NOMO-1 treated with DMSO at 0.1 percent for 48 hours (cell line): Measurements from ENCODE around the gene TMEM40.
A peak's percentile ranks its signal among the peaks of the same experiment; 100 is the strongest.
"Not testable (repeated sequence)": the region's sequence is repeated elsewhere in the genome, so short reads cannot be mapped to it uniquely, and the experiment has no call there.

ENCODE experiments used
- DNase-seq: peaks from one replicate; lab custom pipeline; 2025; ENCODE audit not compliant: unreplicated experiment; lab: John Stamatoyannopoulos, UW

Gene TMEM40

GRCh38 chr3:12719984-12720898, 38.8 kb downstream of the TMEM40 start:
- peak; percentile 94 for DNase-seq

- DNase-seq, result no peak
Observed at GRCh38 chr3:12719541-12719940, 39.5 kb downstream of the TMEM40 start.

- peak; percentile 12 for DNase-seq
Observed at GRCh38 chr3:12716605-12717151, 42.4 kb downstream of the TMEM40 start.

- no peak for DNase-seq
Observed at GRCh38 chr3:12714278-12714677, 44.8 kb downstream of the TMEM40 start.

- DNase-seq, result no peak
Observed at GRCh38 chr3:12710062-12710461, 49.0 kb downstream of the TMEM40 start.

GRCh38 chr3:12709334-12709733, 49.7 kb downstream of the TMEM40 start:
- DNase-seq, result peak; percentile 18

- no peak for DNase-seq
Observed at GRCh38 chr3:12708584-12709192, 50.4 kb downstream of the TMEM40 start.

- DNase-seq, result peak; percentile 69
Observed at GRCh38 chr3:12707449-12707848, 51.6 kb downstream of the TMEM40 start.

- DNase-seq, result peak; percentile 76
Observed at GRCh38 chr3:12706504-12707253, 52.4 kb downstream of the TMEM40 start.

- DNase-seq, result no peak
Observed at GRCh38 chr3:12705981-12706380, 53.1 kb downstream of the TMEM40 start.

- DNase-seq, result no peak
Observed at GRCh38 chr3:12705374-12705926, 53.6 kb downstream of the TMEM40 start.

GRCh38 chr3:12702501-12702900, 56.6 kb downstream of the TMEM40 start:
- DNase-seq, result no peak

GRCh38 chr3:12701601-12702000, 57.5 kb downstream of the TMEM40 start:
- not testable (repeated sequence) for DNase-seq

GRCh38 chr3:12700800-12701199, 58.3 kb downstream of the TMEM40 start:
- no peak for DNase-seq

GRCh38 chr3:12695916-12696315, 63.1 kb downstream of the TMEM40 start:
- no peak for DNase-seq

- no peak for DNase-seq
Observed at GRCh38 chr3:12695112-12695511, 63.9 kb downstream of the TMEM40 start.

- no peak for DNase-seq
Observed at GRCh38 chr3:12692444-12692843, 66.6 kb downstream of the TMEM40 start.

GRCh38 chr3:12689997-12690711, 68.9 kb downstream of the TMEM40 start:
- no peak for DNase-seq

- no peak for DNase-seq
Observed at GRCh38 chr3:12687948-12688347, 71.1 kb downstream of the TMEM40 start.

GRCh38 chr3:12686096-12686495, 73.0 kb downstream of the TMEM40 start:
- no peak for DNase-seq
